Measurements from ENCODE around the gene SYTL2.

The SYTL2 gene

GRCh38 chr11:85737738-85738137 lies 73.2 kb downstream of the SYTL2 start:
- H3K4me3 ChIP-seq (ENCODE audit: low read depth, low read length) = no peak overlapping the region

- no peak overlapping the region for H3K4me3 ChIP-seq (ENCODE audit: low read depth, low read length)
Observed at GRCh38 chr11:85735876-85736460, 75.0 kb downstream of the SYTL2 start.

- H3K4me3 ChIP-seq (ENCODE audit: low read depth, low read length) = no peak overlapping the region
Observed at GRCh38 chr11:85732965-85733364, 78.0 kb downstream of the SYTL2 start.

- no peak overlapping the region for H3K4me3 ChIP-seq (ENCODE audit: low read depth, low read length)
Observed at GRCh38 chr11:85726381-85726780, 84.6 kb downstream of the SYTL2 start.

- H3K4me3 ChIP-seq (ENCODE audit: low read depth, low read length) = no peak overlapping the region
Observed at GRCh38 chr11:85725510-85726258, 85.3 kb downstream of the SYTL2 start.

- no peak overlapping the region for H3K4me3 ChIP-seq (ENCODE audit: low read depth, low read length)
Observed at GRCh38 chr11:85724748-85725465, 86.0 kb downstream of the SYTL2 start.

GRCh38 chr11:85723088-85723487 lies 87.9 kb downstream of the SYTL2 start:
- H3K4me3 ChIP-seq (ENCODE audit: low read depth, low read length) = no peak overlapping the region

GRCh38 chr11:85721191-85721590 lies 89.8 kb downstream of the SYTL2 start:
- no peak overlapping the region for H3K4me3 ChIP-seq (ENCODE audit: low read depth, low read length)

GRCh38 chr11:85718991-85719807 lies 91.7 kb downstream of the SYTL2 start:
- H3K4me3 ChIP-seq (ENCODE audit: low read depth, low read length) = peak overlapping the region; percentile 21

GRCh38 chr11:85718126-85718943 lies 92.6 kb downstream of the SYTL2 start:
- peak overlapping the region; percentile 21 for H3K4me3 ChIP-seq (ENCODE audit: low read depth, low read length)

- no peak overlapping the region for H3K4me3 ChIP-seq (ENCODE audit: low read depth, low read length)
Observed at GRCh38 chr11:85717429-85717828, 93.5 kb downstream of the SYTL2 start.

- H3K4me3 ChIP-seq (ENCODE audit: low read depth, low read length) = no peak overlapping the region
Observed at GRCh38 chr11:85712953-85713352, 98.0 kb downstream of the SYTL2 start.

- no peak overlapping the region for H3K4me3 ChIP-seq (ENCODE audit: low read depth, low read length)
Observed at GRCh38 chr11:85710917-85711316, 100.0 kb downstream of the SYTL2 start.

GRCh38 chr11:85709941-85710702 lies 100.8 kb downstream of the SYTL2 start:
- H3K4me3 ChIP-seq (ENCODE audit: low read depth, low read length) = no peak overlapping the region

GRCh38 chr11:85705800-85706199 lies 105.1 kb downstream of the SYTL2 start:
- no peak overlapping the region for H3K4me3 ChIP-seq (ENCODE audit: low read depth, low read length)

- H3K4me3 ChIP-seq (ENCODE audit: low read depth, low read length) = no peak overlapping the region
Observed at GRCh38 chr11:85704967-85705366, 106.0 kb downstream of the SYTL2 start.

GRCh38 chr11:85699957-85700741 lies 110.8 kb downstream of the SYTL2 start:
- no peak overlapping the region for H3K4me3 ChIP-seq (ENCODE audit: low read depth, low read length)

GRCh38 chr11:85698195-85698594 lies 112.7 kb downstream of the SYTL2 start:
- H3K4me3 ChIP-seq (ENCODE audit: low read depth, low read length) = no peak overlapping the region

- H3K4me3 ChIP-seq (ENCODE audit: low read depth, low read length) = no peak overlapping the region
Observed at GRCh38 chr11:85697747-85698146, 113.2 kb downstream of the SYTL2 start.

Data from iPS-11a (cell line).